ENCODE data around the gene DENND1B. TPM values are rescaled to one million over a fixed set of nuclear protein-coding genes. Genes with fewer than 3 reads are reported as not detected.
"Not testable (repeated sequence)": the region's sequence is repeated elsewhere in the genome, so short reads cannot be mapped to it uniquely, and the experiment has no call there.

The DENND1B gene
- total RNA-seq, 4 donors from 2014 or later: 1.8 to 37.5 (median 19.5) TPM

DNA sequence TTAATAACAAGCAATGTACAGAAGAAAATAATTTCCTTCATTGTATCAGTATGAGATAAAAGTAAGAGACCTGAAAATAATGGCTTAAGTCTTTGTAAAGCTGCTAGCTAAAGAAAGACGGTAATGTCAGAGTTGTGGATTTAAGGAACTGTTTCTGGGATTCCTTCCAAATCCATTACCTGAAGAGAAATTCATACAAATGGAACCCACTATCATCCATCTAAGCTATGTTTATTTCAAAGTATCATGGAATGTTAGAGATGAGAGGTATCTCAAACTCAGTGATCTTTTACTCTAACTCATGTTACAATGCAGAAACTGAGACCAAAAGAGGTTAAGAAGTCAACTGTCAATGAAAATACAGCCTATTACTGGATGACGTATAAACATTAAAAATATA is 197.7 kb downstream of the DENND1B start:
- intact Hi-C loops (cut with DNase I; ENCODE audit: low total_unique reads): no loop called here
- no peaks in the 10 kb centered on the region for H3K9me3 ChIP-seq
- DNase-seq: no peak
- H3K4me1 ChIP-seq: no peaks in the 10 kb centered on the region
- no peak overlapping the region for H3K27ac ChIP-seq
- TF ChIP-seq POLR2A (IDR thresholded peaks at IDR 0.05): no peak
- TF ChIP-seq, protein P1, sequence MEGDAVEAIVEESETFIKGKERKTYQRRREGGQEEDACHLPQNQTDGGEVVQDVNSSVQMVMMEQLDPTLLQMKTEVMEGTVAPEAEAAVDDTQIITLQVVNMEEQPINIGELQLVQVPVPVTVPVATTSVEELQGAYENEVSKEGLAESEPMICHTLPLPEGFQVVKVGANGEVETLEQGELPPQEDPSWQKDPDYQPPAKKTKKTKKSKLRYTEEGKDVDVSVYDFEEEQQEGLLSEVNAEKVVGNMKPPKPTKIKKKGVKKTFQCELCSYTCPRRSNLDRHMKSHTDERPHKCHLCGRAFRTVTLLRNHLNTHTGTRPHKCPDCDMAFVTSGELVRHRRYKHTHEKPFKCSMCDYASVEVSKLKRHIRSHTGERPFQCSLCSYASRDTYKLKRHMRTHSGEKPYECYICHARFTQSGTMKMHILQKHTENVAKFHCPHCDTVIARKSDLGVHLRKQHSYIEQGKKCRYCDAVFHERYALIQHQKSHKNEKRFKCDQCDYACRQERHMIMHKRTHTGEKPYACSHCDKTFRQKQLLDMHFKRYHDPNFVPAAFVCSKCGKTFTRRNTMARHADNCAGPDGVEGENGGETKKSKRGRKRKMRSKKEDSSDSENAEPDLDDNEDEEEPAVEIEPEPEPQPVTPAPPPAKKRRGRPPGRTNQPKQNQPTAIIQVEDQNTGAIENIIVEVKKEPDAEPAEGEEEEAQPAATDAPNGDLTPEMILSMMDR (IDR thresholded peaks at IDR 0.05): no peak
- no peak overlapping the region for H3K4me3 ChIP-seq
- H3K36me3 ChIP-seq: no peaks in the 10 kb centered on the region
- H3K27me3 ChIP-seq: no peaks in the 10 kb centered on the region

DNA sequence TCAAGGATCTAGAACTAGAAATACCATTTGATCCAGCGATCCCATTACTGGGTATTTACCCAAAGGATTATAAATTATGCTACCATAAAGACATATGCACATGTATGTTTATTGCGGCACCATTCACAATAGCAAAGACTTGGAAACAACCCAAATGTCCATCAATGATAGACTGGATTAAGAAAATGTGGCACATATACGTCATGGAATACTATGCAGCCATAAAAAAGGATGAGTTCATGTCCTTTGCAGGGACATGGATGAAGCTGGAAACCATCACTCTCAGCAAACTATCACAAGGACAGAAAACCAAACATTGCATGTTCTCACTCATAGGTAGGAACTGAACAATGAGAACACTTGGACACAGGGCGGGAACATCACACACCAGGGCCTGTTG is 199.7 kb downstream of the DENND1B start:
- H3K4me3 ChIP-seq; H3K27ac ChIP-seq; H3K27me3 ChIP-seq; H3K4me1 ChIP-seq; intact Hi-C loops (cut with DNase I; ENCODE audit: low total_unique reads); H3K9me3 ChIP-seq; DNase-seq; H3K36me3 ChIP-seq: not testable (repeated sequence)

DNA sequence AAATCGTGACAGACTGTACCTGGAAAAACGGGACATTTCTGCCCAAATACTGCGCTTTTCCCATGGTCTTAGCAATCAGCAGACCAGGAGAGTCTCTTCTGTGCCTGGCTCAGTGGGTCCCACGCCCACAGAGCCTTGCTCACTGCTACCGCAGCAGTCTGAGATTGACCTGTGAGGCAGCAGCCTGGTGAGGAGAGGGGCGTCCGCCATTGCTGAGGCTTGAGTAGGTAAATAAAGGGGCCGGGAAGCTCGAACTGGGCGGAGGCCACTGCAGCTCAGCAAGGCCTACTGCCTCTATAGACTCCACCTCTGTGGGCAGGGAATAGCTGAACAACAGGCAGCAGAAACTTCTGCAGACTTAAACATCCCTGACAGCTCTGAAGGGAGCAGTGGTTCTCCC is 203.1 kb downstream of the DENND1B start:
- no peaks in the 10 kb centered on the region for H3K27me3 ChIP-seq
- intact Hi-C loops (cut with DNase I; ENCODE audit: low total_unique reads): no loop called here
- no peaks in the 10 kb centered on the region for H3K4me1 ChIP-seq
- H3K9me3 ChIP-seq: peaks cover 0 to 14% of the 10 kb centered on the region in 2 donors
- no peak overlapping the region for H3K27ac ChIP-seq
- H3K4me3 ChIP-seq: no peak overlapping the region
- H3K36me3 ChIP-seq: no peaks in the 10 kb centered on the region
- no peak for TF ChIP-seq POLR2A (IDR thresholded peaks at IDR 0.05)
- TF ChIP-seq, protein P1 (IDR thresholded peaks at IDR 0.05): no peak
- no peak for DNase-seq

DNA sequence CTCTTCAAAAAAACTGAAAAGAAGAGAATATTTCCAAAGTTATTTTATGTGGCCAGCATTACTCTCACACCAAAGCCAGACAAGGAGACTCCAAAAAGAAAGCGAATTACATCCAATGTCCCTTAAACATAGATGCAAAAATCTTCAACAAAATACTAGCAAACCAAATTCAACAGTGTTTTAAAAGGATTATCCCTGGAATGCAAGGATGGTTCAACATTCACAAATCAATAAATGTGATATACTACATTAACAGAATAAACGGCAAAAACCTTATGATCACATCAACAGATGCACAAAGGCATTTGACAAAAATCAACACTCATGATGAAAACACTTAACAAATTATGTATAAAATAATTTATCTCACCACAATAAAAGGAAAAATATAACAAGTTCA is 207.8 kb downstream of the DENND1B start:
- Histone ChIP-seq H3K27me3 (no peaks in the 10 kb centered on the region), H3K4me3 (no peak overlapping the region), H3K27ac (no peak overlapping the region), H3K36me3 (no peaks in the 10 kb centered on the region), H3K9me3 (peaks cover 0 to 17% of the 10 kb centered on the region in 2 donors), H3K4me1 (no peaks in the 10 kb centered on the region)
- no peak for DNase-seq
- TF ChIP-seq POLR2A (IDR thresholded peaks at IDR 0.05): no peak
- TF ChIP-seq, protein P1 (IDR thresholded peaks at IDR 0.05): no peak
- intact Hi-C loops (cut with DNase I; ENCODE audit: low total_unique reads): no loop called here

DNA sequence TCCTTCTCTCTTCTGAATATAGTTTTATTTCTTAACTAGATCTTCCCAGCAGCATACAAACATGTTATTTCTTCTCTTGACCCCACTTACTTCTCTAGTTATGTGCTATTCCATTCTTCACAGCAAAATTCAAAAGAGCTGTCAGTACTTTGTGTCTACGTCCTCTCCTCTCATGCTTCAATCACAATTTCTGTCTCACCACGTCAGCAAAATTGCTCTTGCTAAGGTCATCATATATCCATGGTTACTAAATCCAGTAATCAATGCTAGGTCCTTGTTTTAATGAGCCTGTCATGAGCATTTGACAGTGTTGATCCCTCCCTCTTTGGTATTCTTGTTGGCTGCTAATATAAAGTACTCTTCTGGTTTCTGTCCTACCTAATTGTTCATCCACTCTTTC is 214.2 kb downstream of the DENND1B start:
- Histone ChIP-seq H3K27me3 (no peaks in the 10 kb centered on the region), H3K27ac (no peak overlapping the region), H3K36me3 (no peaks in the 10 kb centered on the region), H3K4me3 (no peak overlapping the region), H3K4me1 (no peaks in the 10 kb centered on the region), H3K9me3 (no peaks in the 10 kb centered on the region)
- intact Hi-C loops (cut with DNase I; ENCODE audit: low total_unique reads): no loop called here
- TF ChIP-seq, protein P1 (IDR thresholded peaks at IDR 0.05): no peak
- TF ChIP-seq POLR2A (IDR thresholded peaks at IDR 0.05): no peak
- DNase-seq: no peak

DNA sequence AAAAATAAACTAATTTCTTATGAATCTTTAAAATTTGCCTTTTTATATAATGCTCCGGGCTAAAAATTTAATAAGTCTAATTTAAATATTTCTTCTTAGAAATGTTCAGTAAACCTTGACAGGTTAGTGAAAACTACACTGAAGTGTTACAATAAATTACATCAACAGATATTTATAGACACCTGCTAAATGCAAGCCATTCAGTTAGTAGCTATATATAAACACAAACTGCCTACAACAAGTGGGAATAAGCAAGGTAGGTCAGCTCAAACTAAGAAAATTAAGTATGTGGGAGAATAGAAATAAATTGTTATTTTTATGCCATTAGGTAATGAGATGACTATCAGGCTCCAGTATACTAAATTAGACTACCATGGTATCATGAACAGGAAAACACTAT is 215.6 kb downstream of the DENND1B start:
- Histone ChIP-seq H3K27me3 (no peaks in the 10 kb centered on the region), H3K4me3 (no peak overlapping the region), H3K27ac (no peak overlapping the region), H3K36me3 (no peaks in the 10 kb centered on the region), H3K4me1 (no peaks in the 10 kb centered on the region), H3K9me3 (no peaks in the 10 kb centered on the region)
- intact Hi-C loops (cut with DNase I; ENCODE audit: low total_unique reads): no loop called here
- DNase-seq: no peak
- TF ChIP-seq, protein P1 (IDR thresholded peaks at IDR 0.05): no peak
- TF ChIP-seq POLR2A (IDR thresholded peaks at IDR 0.05): no peak
